ENCODE data around the gene PTDSS2. TPM values are rescaled to one million over a fixed set of nuclear protein-coding genes. Genes with fewer than 3 reads are reported as not detected.

PTDSS2 gene
- total and polyA plus RNA-seq, 2 experiments from 2014 or later: 22.7 to 145 TPM

GRCh38 chr11:528166-528814, 78.2 kb downstream of the PTDSS2 start (continued):
- TF ChIP-seq, protein P1, sequence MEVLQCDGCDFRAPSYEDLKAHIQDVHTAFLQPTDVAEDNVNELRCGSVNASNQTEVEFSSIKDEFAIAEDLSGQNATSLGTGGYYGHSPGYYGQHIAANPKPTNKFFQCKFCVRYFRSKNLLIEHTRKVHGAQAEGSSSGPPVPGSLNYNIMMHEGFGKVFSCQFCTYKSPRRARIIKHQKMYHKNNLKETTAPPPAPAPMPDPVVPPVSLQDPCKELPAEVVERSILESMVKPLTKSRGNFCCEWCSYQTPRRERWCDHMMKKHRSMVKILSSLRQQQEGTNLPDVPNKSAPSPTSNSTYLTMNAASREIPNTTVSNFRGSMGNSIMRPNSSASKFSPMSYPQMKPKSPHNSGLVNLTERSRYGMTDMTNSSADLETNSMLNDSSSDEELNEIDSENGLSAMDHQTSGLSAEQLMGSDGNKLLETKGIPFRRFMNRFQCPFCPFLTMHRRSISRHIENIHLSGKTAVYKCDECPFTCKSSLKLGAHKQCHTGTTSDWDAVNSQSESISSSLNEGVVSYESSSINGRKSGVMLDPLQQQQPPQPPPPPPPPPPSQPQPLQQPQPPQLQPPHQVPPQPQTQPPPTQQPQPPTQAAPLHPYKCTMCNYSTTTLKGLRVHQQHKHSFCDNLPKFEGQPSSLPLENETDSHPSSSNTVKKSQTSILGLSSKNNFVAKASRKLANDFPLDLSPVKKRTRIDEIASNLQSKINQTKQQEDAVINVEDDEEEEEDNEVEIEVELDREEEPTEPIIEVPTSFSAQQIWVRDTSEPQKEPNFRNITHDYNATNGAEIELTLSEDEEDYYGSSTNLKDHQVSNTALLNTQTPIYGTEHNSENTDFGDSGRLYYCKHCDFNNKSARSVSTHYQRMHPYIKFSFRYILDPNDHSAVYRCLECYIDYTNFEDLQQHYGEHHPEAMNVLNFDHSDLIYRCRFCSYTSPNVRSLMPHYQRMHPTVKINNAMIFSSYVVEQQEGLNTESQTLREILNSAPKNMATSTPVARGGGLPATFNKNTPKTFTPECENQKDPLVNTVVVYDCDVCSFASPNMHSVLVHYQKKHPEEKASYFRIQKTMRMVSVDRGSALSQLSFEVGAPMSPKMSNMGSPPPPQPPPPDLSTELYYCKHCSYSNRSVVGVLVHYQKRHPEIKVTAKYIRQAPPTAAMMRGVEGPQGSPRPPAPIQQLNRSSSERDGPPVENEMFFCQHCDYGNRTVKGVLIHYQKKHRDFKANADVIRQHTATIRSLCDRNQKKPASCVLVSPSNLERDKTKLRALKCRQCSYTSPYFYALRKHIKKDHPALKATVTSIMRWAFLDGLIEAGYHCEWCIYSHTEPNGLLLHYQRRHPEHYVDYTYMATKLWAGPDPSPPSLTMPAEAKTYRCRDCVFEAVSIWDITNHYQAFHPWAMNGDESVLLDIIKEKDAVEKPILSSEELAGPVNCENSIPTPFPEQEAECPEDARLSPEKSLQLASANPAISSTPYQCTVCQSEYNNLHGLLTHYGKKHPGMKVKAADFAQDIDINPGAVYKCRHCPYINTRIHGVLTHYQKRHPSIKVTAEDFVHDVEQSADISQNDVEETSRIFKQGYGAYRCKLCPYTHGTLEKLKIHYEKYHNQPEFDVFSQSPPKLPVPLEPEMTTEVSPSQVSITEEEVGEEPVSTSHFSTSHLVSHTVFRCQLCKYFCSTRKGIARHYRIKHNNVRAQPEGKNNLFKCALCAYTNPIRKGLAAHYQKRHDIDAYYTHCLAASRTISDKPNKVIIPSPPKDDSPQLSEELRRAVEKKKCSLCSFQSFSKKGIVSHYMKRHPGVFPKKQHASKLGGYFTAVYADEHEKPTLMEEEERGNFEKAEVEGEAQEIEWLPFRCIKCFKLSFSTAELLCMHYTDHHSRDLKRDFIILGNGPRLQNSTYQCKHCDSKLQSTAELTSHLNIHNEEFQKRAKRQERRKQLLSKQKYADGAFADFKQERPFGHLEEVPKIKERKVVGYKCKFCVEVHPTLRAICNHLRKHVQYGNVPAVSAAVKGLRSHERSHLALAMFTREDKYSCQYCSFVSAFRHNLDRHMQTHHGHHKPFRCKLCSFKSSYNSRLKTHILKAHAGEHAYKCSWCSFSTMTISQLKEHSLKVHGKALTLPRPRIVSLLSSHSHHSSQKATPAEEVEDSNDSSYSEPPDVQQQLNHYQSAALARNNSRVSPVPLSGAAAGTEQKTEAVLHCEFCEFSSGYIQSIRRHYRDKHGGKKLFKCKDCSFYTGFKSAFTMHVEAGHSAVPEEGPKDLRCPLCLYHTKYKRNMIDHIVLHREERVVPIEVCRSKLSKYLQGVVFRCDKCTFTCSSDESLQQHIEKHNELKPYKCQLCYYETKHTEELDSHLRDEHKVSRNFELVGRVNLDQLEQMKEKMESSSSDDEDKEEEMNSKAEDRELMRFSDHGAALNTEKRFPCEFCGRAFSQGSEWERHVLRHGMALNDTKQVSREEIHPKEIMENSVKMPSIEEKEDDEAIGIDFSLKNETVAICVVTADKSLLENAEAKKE (CRISPR knock-in tag; IDR thresholded peaks at IDR 0.05): no peak
- TF ChIP-seq CREB1 (CRISPR knock-in tag; IDR thresholded peaks at IDR 0.05; ENCODE audit: low read depth): no peak
- TF ChIP-seq REST (IDR thresholded peaks at IDR 0.05; ENCODE audit: unreplicated experiment): no peak

All from GM23338 (cell line).